Stimulated activated CD8-positive, alpha-beta memory T cell treated with anti-CD3 and anti-CD28 coated beads, Interleukin-12 subunit alpha, Interleukin-12 subunit beta, amount 100 ng/mL, for 24 hours (primary cell): ENCODE data around the gene RNF175.

Experiments used
- DNase-seq: peaks from one replicate; pipeline ENCODE4 v3.0.0-alpha.2; 2020; ENCODE audit errors: extremely low read depth

Gene RNF175

GRCh38 chr4:153785910-153786721 is 26.3 kb upstream of the RNF175 start:
- no peak for DNase-seq

DNA sequence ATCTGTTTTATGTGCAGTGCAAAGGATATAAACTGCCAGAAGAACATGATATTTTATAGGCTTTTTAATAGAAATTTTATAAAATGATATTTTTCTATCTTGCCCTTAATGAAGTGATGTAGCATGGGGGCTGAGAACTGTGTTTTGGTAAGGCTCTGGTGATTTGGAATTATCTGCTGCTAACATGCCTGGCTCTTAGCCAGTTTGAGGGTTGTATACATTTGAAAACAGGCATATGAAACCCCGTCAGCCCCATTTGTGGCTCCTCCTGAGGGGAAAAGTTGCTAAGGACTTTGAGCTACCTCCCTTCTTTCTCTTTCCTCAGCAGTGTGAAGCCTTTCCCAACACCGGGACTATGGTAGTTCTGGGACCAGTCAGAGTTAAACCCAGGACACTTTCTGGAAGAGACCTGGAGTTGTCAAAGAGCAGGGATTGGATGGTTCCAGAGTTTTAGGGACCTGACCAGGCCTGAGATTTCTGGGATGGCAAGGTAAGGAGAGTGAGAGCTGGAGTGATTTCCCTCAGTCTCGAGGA is 24.4 kb upstream of the RNF175 start:
- DNase-seq, result no peak

DNA sequence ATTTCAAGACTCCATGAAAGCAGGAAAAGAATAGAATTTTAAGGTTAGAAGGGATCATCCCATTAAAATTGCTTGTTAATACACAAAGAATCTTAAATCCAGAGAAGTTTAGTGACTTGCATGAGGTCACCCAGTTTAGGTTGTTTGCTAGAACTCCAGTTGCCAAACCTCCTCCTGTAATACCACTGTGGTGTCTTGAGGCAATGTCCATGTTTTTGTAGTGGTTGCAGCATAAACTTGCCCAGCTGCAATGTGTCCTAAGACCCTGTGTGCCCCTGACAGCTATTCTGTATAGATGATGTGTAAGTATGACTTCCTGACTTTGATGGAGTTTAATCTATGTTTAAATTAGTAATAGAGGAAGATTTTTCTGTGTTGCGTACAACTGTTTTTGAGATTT is 22.8 kb upstream of the RNF175 start:
- DNase-seq, result no peak

DNA sequence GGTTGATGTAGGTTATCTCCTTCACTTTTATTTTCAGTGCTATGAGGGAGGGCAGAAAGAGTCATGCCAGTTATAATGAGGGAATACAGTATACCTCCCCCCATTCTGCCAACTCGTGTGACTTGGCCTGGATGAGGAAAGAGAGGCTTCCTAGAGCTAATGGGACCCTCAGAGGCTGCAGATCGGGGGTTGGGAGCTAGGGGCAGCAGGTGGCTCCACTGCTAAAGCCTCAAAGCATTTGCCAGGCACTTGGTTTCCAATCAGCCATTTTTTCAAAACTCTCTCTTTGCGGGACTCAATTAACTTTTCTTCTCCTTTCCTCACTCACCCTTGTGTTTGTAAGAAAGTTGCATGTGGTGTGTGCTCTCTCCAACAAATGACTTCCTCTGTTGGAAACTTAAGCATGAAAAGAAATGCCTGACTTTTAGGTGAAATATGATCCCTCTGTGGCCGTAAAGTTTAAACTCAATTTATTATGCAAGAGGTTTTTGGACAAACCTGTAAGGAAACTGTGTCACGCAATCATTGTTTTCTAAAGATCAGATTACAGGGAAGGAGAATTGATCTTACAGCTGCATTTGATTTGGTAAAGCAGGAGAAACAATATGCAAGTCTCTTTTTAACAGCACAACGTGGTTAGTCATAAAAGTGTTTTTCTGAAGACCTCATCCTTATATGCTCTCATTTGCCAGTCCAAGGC is 22.0 kb upstream of the RNF175 start:
- DNase-seq, result no peak

GRCh38 chr4:153781280-153781679 is 21.5 kb upstream of the RNF175 start:
- DNase-seq, result no peak

DNA sequence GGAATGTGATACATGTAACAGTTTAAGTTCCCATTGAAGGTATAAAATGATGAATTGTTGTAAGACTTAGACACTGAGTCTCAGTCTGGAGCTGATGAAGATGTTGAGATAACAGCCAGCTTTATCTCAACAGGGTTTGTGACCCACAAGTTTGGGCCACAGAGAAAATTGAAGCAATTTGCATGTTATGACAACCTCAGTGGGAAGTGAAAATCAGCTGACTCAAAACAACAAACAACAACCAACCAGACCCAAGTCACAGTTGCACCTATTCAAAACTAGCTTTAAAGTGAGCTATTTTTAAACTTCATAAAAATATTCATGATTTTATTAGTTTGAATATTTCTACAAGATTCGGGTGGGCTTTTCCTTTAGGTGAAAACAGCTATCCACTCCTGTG is 21.1 kb upstream of the RNF175 start:
- no peak for DNase-seq

- DNase-seq, result no peak
Measured at GRCh38 chr4:153780221-153780620, 20.4 kb upstream of the RNF175 start.

DNA sequence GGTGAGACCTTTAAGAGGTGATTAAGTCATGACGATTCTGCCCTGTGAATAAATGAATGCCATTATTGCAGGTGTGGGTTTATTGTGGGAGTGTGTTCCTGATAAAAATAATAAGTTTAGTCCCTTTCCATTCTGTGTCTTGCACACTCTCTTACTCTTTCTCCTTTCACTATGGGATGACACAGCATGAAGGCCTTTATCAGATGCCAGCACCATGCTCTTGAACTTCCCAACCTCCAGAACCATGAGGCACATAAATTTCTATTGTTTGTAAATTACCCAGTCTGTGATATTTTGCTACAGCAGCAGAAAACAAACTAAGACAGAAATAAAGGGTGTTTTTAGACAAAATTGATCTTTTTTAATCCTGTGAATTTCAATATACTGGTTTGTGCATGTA is 18.6 kb upstream of the RNF175 start:
- DNase-seq, result no peak

- DNase-seq, result no peak
Measured at GRCh38 chr4:153777421-153777820, 17.6 kb upstream of the RNF175 start.

DNA sequence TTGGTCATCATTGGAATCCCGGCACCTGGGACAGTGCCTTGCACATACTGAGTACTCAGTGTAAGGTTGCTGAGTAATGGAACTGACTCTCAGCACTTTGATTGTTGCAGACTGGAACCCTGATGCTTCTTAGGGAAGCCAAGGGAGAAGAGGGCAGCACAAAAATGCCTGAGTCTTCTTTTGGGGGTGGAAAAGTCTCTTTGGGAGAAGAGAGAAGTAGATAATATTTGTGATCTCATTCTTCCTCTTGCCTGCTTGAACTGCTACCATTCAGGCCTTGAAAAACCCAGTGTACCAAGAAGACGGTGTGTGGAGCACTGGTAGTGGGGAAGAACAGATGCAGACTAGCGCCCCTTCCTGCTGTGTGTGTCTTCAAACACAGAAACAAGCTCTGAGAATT is 16.8 kb upstream of the RNF175 start:
- DNase-seq, result no peak

DNA sequence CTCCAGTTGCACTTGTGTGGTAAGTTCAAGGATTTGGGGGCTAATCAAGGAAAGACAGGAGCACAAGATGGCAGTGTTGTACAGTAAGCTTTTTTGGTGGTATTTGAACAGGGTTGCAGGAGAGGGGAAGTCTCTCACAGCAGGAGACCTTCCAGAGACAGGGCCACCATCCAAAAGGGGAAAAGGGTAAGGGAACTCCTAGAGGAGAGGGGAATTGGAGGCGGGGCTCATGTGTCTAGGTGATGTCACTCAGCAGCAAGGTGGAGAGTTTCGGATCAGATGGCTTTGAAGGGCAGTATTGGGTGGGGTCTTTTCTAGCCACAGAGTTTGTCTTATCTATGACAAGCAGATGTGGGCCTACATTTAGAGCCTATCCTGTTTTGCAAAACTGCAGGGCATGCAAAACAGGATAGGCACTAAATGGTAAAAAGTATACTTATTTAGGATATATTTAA is 13.4 kb upstream of the RNF175 start:
- DNase-seq, result no peak

DNA sequence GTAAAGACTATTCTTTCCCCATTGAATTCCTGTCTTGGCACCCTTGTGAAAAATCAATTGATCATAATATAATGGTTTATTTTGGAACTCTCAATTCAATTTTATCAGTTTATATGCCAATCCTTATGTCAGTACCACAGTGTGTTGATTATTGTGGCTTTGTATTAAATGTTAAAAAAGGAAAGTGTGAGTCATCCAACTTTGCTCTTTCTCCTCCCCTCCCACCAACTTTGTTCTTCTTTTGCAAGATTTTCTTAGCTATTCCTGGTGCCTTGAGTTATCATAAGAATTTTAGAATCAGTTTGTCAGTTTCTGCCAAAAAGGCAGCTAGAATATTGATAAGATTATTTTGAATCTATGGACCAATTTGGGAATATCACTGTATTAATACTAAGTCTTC is 11.2 kb upstream of the RNF175 start:
- DNase-seq, result no peak

- DNase-seq, result no peak
Measured at GRCh38 chr4:153766758-153767157, 6.9 kb upstream of the RNF175 start.

- no peak for DNase-seq
Measured at GRCh38 chr4:153765894-153766293, 6.1 kb upstream of the RNF175 start.

DNA sequence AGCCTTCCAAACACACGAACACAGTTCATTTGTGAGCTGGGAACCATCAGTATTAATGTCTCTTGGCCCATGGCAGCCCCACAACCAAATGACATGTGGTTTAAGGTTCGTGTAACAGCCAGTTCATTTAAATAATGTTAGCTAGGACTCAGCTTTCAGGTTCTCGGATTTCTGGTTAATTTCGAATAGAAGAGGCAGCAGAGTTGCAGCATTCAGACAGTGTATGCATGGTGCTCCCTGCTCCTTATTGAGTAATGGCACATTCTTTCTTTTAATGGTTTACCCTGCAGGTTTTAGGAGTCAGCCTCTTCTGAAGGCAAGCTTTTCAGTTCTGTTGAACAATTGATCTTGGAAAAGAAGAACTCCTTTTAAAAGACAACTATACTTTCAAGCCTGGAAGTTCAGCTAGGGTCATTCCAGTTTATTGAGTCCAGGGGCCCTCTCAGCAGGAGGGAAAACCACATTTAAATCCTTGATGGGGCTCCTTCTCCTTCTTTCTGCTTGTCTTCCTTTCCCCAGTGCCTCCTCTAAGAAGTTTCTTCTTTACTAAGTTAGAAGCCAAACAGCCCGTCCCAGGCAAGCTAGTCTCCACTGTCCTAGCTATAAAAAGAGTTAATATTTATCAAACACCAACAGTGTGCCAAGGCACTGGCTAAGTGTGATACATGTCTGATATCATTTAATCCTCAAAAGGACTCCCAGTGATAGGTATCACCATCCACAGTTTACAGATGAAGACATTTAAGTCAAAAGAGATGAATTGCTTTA is 5.0 kb upstream of the RNF175 start:
- no peak for DNase-seq

- no peak for DNase-seq
Measured at GRCh38 chr4:153763404-153763803, 3.6 kb upstream of the RNF175 start.

- DNase-seq, result no peak
Measured at GRCh38 chr4:153758688-153759406, 977 bp downstream of the RNF175 start.

DNA sequence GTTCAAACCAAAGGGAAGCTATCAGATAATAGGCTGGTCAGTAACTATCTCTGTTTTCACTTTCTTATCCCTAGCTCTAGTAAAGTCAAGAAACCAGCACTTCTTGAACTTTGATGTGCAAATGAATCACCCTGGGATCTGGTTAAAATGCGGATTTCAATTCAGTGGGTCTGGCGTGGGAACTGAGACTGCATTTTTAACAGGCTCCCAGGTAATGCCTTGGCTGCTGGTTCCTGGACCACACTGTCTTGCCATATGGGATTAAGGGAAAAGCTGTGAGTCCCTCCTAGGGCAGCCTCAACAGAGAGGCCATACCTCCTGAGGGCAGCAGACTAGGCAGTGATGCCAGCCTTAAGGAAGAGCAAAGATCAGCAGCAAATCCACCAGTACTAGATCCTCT is 1.7 kb downstream of the RNF175 start:
- no peak for DNase-seq

DNA sequence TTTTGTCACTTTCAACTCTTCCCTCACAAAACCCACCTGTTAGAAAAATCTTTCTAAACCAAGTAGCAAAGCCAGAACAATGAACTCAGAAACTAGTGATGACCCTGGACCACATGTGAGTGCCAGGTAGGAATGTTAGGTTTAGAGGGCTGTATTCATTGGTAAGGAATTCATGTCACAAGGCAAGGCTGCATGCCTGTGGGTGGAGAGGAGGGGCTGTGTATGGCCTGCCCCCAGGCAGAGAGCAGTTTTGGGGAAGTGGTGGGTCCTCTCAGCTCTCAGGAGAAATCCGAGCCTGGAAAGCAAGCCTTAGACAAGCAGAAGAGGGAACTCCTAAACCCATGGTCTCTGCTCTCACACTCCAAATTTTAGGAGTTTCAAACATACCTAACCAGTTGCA is 2.4 kb downstream of the RNF175 start:
- no peak for DNase-seq

- DNase-seq, result no peak
Measured at GRCh38 chr4:153755186-153755585, 4.6 kb downstream of the RNF175 start.

DNA sequence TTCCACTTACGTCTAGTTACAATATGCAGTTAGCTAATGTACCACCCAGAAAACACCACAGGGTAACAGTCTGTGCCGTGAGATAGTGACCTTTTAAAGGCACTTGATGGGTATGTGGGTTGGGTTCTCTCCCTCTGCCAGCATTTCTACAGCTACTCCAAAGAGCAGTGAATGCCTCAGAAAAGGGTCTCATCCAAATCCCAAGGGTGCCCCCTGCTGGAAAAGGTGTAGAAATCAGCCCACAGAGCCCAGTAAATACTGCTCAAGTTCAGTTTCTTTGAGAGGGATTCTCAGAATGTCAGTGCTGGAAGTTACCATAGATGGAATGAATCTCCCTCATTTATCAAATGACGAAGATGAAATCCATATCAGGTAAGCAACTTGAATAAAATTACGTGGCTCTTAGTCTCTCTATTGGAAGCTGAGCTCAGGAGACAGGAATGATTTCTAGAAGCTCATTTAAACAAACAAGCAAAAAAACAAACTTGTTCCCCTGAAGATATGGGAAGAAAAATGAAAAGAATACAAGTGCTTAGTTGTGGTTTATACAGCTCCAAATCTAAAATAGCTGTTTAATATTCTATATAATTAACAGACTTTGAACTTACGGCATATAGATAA is 9.5 kb downstream of the RNF175 start:
- DNase-seq, result peak; percentile 16
